ENCODE measurements around the gene ACOX3. TPM values are rescaled to one million over a fixed set of nuclear protein-coding genes. Genes with fewer than 3 reads are reported as not detected.

Gene ACOX3
- total RNA-seq, 1 donor from 2014 or later, result 51.6 TPM

DNA sequence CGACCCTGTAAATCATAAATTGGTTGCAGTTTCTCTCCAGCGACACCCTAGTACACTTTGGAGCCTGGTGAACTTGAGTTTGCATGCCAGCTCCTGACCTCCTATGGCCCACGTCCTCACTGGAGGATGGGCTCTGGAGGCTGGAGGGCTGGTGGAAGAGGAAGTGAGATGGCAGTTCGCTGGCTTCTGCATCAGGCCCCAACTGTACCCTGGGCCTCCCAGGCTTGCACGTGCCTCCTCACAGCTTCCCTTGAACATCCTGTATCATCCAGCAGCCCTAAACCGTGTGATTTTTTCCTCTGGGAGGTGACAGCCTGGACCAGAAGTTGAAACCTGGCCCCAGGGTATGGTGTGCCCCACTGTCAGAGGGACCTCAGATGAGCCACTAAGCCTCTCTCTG, 92.5 kb downstream of the ACOX3 start:
- peak; percentile 49 for DNase-seq (ENCODE audit: low spot score)
- H3K27ac Mint-ChIP-seq (ENCODE audit: unreplicated experiment), result no peak overlapping the region
- TF ChIP-seq, protein P1, sequence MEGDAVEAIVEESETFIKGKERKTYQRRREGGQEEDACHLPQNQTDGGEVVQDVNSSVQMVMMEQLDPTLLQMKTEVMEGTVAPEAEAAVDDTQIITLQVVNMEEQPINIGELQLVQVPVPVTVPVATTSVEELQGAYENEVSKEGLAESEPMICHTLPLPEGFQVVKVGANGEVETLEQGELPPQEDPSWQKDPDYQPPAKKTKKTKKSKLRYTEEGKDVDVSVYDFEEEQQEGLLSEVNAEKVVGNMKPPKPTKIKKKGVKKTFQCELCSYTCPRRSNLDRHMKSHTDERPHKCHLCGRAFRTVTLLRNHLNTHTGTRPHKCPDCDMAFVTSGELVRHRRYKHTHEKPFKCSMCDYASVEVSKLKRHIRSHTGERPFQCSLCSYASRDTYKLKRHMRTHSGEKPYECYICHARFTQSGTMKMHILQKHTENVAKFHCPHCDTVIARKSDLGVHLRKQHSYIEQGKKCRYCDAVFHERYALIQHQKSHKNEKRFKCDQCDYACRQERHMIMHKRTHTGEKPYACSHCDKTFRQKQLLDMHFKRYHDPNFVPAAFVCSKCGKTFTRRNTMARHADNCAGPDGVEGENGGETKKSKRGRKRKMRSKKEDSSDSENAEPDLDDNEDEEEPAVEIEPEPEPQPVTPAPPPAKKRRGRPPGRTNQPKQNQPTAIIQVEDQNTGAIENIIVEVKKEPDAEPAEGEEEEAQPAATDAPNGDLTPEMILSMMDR (IDR thresholded peaks at IDR 0.05), result no peak
- no peaks in the 10 kb centered on the region for H3K9me3 Mint-ChIP-seq (ENCODE audit: low read depth)
- peaks cover 22% of the 10 kb centered on the region for H3K4me1 Mint-ChIP-seq (ENCODE audit: low read depth)
- H3K36me3 Mint-ChIP-seq (ENCODE audit: low read depth), result no peaks in the 10 kb centered on the region
- H3K4me3 Mint-ChIP-seq (ENCODE audit: unreplicated experiment), result no peak overlapping the region
- no peaks in the 10 kb centered on the region for H3K27me3 Mint-ChIP-seq (ENCODE audit: low read depth)

DNA sequence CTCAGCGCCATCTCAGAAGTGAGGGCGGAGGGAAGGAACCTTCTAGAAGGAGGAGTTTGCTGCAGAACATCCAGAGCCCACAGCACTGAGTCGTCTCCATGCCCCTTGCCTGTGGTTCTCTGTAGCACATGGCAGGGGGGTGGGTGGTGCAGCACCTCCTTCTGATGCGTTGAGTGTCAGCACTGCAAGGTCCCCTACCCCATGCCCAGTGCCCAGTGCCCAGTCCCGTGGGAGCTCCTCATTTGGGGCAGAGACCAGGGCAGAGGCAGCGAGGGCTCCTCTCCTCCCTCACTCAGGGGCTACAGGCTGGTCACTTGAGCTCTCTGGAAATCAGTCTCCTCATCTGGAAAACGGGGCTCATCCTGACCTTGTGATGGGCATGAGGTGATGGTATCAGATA, 92.9 kb downstream of the ACOX3 start:
- Mint-ChIP-seq H3K9me3 (ENCODE audit: low read depth) (no peaks in the 10 kb centered on the region), H3K27ac (ENCODE audit: unreplicated experiment) (no peak overlapping the region), H3K36me3 (ENCODE audit: low read depth) (no peaks in the 10 kb centered on the region), H3K4me3 (ENCODE audit: unreplicated experiment) (no peak overlapping the region), H3K27me3 (ENCODE audit: low read depth) (no peaks in the 10 kb centered on the region), H3K4me1 (ENCODE audit: low read depth) (peaks cover 22% of the 10 kb centered on the region)
- TF ChIP-seq, protein P1 (IDR thresholded peaks at IDR 0.05), result no peak
- peak; percentile 81 for DNase-seq (ENCODE audit: low spot score)

DNA sequence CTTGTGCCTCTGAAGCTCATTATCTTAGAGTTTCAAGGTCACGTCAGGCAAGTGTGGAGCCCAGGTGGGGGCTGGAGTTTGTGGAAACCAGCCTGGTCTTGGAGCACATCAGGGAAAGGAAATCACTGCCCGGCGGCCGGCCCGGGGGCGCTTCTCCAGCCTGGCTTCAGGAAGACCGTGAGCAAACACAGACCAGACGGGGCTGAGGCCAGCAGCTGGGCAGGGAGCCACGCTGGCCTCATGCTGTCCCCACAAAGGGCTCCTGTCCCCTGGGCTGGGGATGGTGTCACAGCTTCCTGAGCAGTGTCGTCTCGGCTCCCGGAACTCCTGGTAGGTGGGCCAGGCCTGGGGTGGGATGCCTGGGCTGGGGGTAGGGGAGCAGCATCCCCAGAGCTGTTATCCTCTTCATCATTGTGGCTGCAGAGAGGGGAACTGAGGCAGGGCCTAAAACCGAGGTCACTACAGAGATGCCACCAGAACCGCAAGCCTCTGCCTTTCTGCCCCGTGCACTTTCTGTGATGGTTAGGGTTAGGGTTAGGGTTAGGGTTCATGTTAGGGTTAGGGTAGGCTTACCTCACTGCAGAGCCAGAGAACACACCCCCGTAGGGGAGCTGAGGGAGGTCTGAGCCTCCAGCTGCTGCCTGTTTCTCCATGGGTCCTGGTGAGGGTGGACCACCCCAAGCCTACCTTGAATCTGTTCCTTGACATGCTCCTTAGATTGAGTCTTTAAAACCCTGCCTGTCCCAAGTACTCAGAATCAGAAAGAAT, 93.5 kb downstream of the ACOX3 start:
- no peaks in the 10 kb centered on the region for H3K36me3 Mint-ChIP-seq (ENCODE audit: low read depth)
- TF ChIP-seq, protein P1 (IDR thresholded peaks at IDR 0.05), result no peak
- no peak overlapping the region for H3K27ac Mint-ChIP-seq (ENCODE audit: unreplicated experiment)
- DNase-seq (ENCODE audit: low spot score), result peak; percentile 75
- no peaks in the 10 kb centered on the region for H3K9me3 Mint-ChIP-seq (ENCODE audit: low read depth)
- H3K27me3 Mint-ChIP-seq (ENCODE audit: low read depth), result no peaks in the 10 kb centered on the region
- peaks cover 17% of the 10 kb centered on the region for H3K4me1 Mint-ChIP-seq (ENCODE audit: low read depth)
- no peak overlapping the region for H3K4me3 Mint-ChIP-seq (ENCODE audit: unreplicated experiment)

DNA sequence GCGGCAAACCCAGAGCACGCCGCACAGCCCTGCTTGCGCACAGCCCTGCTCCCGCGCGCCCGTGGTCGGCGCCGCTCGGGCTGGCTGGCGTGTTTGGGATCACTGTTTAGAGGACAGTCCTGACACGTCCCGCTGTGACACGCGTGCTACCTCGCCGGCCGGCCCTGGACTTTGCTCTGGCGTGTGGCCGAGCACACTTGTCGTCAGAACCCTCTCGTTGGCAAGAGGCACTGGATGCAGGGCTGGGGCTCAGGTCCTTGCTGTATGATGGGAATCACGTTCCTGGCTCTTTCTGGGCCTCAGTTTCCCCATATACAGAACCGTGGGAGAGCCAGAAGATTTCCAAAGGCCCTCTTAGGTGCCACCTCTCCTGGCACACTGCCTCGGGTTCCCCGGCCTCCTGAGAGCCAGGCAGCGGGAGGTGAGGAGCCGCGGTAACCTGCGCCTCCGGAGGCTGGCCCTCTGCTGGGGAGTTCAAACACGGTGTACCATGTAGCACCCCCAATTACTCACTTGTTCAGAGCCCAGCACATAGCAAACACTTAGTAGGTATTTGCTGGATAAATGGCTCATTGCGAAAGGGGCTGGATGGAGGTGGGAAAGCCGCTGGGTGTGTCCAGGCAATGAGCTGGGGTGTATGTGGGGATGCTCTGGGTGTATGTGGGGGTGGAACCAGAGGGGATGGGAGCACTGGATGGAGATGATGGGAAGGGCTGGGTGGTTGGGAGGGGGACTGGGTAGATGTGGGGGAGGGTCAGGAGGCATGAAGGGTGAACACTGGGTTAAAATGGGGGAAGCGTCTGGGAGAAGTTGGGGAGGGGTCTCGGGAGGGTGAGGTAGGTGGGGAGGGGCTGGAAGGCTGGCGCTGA, 94.3 kb downstream of the ACOX3 start:
- Mint-ChIP-seq H3K9me3 (ENCODE audit: low read depth) (no peaks in the 10 kb centered on the region), H3K4me1 (ENCODE audit: low read depth) (peaks cover 10% of the 10 kb centered on the region), H3K27me3 (ENCODE audit: low read depth) (peaks cover 2% of the 10 kb centered on the region), H3K27ac (ENCODE audit: unreplicated experiment) (no peak overlapping the region), H3K36me3 (ENCODE audit: low read depth) (no peaks in the 10 kb centered on the region), H3K4me3 (ENCODE audit: unreplicated experiment) (no peak overlapping the region)
- TF ChIP-seq, protein P1 (IDR thresholded peaks at IDR 0.05), result no peak
- DNase-seq (ENCODE audit: low spot score), result peak; percentile 82

Measured in chondrocyte (in vitro differentiated cells).